Activated CD8-positive, alpha-beta memory T cell treated with anti-CD3 and anti-CD28 coated beads for 1 hour (primary cell): Measurements from ENCODE around the gene STYXL1.
"Not testable (repeated sequence)": the region's sequence is repeated elsewhere in the genome, so short reads cannot be mapped to it uniquely, and the experiment has no call there.

Source experiments
- DNase-seq, 2 donors: peaks; one replicate each; pipeline ENCODE4 v3.0.0-alpha.2; 2020; ENCODE audit warnings: low read depth in 1 of 2; ENCODE audit errors: extremely low read depth in 1 of 2

STYXL1 gene

GRCh38 chr7:76040126-76040525, 7.7 kb downstream of the STYXL1 start:
- DNase-seq: no peak

GRCh38 chr7:76037310-76037709, 10.5 kb downstream of the STYXL1 start:
- DNase-seq: no peak

DNA sequence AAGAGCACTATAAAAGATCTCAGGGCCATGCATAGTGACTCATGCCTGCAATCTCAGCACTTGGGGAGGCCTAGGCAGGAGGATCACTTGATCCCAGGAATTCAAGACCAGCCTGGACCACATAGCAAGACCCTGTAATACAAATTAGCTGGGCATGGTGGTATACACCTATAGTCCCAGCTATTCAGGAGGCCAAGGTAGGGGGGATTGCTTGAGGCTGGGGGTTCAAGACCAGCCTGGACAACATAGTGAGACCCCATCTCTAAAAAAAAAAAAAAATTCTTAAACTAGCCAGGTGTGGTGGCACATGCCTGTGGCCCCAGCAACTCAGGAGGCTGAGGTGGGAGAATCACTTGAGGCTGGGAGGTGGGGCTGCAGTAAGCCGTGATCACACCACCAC, 15.8 kb downstream of the STYXL1 start:
- no peak for DNase-seq

DNA sequence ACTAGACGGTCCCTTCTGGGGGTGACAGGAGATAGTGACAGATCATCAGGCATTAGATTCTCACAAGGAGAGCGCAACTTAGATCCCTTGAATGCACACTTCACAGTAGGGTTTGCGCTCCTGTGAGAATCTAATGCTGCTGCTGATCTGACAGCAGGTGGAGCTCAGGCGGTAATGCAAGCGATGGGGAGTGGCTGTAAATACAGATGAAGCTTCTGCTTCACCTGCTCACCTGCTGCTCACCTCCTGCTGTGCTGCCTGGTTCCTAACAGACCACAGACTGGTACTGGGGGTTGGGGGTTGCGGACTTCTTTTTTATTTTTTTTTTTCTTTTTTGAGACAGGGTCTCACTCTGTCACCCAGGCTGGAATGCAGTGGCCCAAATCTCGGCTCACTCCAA, 18.1 kb downstream of the STYXL1 start:
- not testable (repeated sequence) for DNase-seq

- DNase-seq: no peak
Observed at GRCh38 chr7:76023002-76023401, 24.8 kb downstream of the STYXL1 start.

DNA sequence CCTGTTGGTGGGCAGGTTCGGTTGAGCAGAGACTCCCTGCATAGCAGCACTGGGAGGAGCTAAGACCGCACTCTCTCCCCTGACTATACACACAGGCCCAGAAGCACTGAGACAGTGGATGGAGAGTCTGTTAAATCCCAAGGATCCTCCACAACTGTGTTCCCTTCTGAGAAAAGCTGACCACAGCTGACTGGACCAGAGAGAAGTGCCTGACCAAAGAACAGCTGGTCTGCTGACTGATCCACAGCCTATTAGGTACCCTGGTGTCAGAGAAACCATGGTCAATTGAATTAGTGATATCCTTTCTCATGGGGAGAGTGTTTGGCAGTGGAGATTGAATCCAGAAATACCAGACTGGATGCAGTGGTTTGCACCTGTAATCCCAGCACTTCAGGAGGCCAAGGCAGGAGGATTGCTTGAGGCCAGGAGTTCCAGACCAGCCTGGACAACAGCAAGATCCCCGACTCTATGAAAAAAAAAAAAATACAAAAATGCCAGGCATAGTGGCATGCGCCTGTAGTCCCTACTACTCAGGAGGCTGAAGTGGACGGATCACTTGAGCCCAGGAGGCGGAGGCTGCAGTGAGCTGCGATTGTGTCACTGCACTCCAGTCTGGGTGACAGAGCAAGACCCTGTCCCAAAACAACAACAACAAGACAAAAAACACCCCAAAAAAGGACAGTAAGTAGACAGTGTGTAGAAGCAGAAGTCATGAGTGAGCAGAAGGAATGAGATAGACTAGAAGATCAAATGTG, 25.6 kb downstream of the STYXL1 start:
- no peak for DNase-seq

GRCh38 chr7:76020031-76020714, 27.6 kb downstream of the STYXL1 start:
- DNase-seq: peak; percentile 34 to 58

GRCh38 chr7:76018520-76018919, 29.3 kb downstream of the STYXL1 start:
- DNase-seq: not testable (repeated sequence)

GRCh38 chr7:76016191-76016947, 31.4 kb downstream of the STYXL1 start:
- no peak for DNase-seq

DNA sequence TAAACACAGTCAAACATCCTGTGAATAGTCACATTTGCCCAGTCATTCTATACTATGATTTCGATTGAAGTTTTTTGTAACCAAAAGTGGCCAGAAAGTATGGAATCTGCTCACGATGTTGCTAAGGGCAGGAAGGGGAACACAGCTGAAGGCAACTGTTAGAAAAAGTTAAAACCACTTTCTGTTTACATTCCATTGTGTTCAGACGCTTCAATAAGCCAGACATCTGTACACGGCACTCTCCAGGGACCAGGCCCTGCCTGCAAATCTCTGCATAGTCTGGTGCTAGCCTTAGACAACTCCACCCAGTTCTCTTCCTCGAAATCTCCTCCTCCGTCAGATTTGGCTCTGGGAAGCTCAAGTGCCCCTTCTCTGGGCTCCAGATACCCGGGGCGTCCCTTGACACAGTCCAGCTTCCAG, 36.3 kb downstream of the STYXL1 start:
- DNase-seq: no peak

DNA sequence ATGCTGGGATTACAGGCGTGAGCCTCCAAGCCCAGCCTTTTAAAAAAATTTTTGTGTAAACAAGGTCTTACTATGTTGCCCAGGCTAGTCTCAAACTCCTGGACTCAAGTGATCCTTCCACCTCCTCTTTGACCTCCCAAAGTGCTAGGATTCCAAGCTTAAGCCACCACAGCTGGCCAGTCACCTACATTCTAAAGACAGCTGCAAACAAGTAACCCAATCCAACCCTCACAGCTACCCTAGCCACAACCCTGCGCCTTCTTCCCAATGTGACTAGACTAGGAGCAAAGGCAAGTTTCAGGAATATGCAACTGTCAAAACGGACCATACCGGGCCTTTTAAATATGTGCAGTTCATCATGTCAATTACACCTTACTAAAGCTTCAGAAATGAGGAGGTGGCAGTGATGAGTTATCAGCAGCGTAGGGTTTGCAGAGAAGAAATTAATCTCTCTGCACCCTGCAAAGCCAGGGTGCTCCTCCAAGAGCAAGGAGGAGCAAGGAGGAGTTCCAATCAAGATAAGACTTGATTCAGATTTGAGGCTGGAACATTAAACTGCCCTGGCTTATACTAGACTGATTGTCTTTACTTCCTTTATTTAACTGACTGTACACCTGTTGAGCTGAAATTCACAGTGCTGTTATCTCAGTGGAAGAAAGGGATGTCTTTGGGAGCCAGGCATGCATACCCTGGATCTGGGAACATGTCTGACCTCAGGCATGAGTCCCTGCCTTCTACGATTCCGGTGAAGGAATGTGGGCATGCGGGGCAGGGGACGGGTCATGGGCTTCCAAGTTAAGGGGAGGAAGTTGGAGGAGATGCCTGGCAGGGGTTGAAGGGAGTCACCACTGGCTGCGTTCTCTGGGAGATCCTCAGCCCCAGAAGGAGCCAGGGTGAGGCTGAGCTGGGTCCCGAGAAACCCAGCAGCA, 37.9 kb downstream of the STYXL1 start:
- DNase-seq: no peak

- no peak for DNase-seq
Observed at GRCh38 chr7:76008156-76008687, 39.6 kb downstream of the STYXL1 start.

DNA sequence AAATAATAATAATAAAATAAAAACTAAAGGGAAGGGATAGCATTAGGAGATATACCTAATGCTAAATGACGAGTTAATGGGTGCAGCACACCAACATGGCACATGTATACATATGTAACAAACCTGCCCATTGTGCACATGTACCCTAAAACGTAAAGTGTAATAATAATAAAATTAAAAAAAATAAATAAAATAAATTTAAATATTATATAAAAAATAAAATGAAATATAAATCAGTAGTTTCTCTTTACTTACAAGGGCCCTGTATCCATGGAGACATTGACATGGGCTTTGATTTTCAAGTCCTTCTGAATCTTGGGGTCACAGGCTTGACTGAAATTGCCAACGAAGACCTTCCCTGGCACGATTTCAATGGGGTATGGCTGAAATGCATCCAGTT, 42.8 kb downstream of the STYXL1 start:
- DNase-seq: not testable (repeated sequence)

- no peak for DNase-seq
Observed at GRCh38 chr7:76003351-76003750, 44.4 kb downstream of the STYXL1 start.

DNA sequence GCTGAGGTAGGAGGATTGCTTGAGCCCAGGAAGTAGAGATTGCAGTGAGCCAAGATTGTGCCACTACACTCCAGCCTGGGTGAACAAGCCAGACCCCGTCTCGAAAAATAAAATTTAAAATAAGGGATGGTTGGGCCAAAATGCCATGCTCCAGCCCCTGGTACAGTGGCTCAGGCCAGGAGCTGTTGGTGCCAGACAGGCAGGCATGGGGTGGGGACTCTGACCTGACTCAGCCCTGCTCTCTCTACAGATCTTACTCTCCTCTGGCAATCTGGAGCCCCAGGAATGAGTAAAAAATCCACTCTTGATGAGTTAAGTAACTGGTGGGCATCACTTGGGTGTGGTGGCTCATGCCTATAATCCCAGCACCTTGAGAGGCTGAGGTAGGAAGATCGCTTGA, 45.0 kb downstream of the STYXL1 start:
- no peak for DNase-seq

DNA sequence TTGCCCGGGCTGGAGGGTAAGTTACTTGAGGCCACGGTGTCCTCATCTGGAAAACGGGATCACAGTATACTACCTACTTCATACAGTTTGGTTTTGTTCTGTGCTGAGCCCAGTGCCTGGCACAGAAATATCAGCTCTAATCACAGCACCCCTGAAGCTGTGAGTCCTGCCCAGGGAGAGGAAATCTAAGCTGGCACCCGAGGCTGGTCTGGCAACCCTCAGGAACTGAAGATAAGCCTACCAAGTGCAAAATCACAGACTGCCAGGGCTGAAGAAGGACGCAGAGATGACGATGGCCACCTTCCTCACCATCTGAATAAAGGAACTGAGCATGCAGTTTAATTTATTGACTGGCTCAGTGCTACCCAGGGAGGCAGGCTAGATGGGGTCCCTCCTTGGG, 45.7 kb downstream of the STYXL1 start:
- no peak for DNase-seq

DNA sequence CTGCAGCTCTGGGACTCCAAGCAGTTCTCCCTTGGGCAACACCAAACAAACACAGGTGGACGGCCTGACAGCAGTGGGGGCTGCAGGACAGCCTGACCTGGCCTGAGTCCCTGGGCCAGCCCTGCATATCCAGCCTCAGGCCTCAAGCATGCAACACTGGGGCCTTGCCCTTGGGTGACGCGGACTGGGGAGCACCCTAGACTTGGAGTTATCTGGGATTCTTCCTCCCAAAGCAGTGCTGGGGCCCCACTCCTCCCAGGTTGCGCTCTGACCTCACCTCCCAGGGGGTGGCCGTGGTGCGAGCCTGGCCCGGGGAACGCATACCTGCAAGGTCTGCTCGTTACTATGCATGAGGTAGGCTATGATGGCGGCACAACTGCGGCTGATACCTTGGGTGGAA, 47.2 kb downstream of the STYXL1 start:
- DNase-seq: no peak

GRCh38 chr7:75998038-75998437, 49.8 kb downstream of the STYXL1 start:
- DNase-seq: no peak

DNA sequence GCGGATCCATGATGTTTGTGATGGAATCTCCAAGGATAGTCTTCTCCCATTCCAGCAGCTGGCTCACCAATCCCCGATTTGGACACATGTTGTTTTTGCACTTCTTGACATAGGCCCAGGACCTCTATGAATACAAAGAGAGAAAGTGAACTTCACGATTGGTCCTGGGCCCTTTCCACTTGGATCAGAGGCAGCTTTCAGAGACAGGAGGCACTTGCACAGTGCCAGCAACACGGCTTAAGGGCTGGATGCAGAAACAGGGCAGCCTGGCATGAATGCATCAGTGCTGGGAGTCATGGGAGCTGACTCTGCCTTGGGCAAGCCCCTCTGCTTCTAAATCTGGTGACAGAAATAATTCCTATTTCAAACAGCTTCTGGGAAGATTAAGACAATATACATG, 51.3 kb downstream of the STYXL1 start:
- no peak for DNase-seq

GRCh38 chr7:75995996-75996395, 51.8 kb downstream of the STYXL1 start:
- no peak for DNase-seq
